Natural killer cell treated with Interleukin-12 subunit alpha and Interleukin-12 subunit beta and Interleukin-15 and Interleukin-18, amount 100 ng/mL, for 72 hours (primary cell): Measurements from ENCODE around the gene DCAF12. TPM values are rescaled to one million over a fixed set of nuclear protein-coding genes. Genes with fewer than 3 reads are reported as not detected.
A peak's percentile ranks its signal among the peaks of the same experiment; 100 is the strongest.
"Not testable (repeated sequence)": the region's sequence is repeated elsewhere in the genome, so short reads cannot be mapped to it uniquely, and the experiment has no call there.

Experiments used
- ATAC-seq, 2 donors: fragments of 150-1000 bp; cut with Tn5 transposase in 1 of 2; sonication (Bioruptor Pico), chemical (Tn5 transposase) in 1 of 2; 2 replicates each; pipeline ENCODE4 v1.10.0; 2021
- DNase-seq: peaks from one replicate; pipeline ENCODE4 v3.0.0; 2022; ENCODE audit warnings: low spot score
- H3K27ac Mint-ChIP-seq, 2 donors: 1 replicate in 1 of 2; 2 replicates in 1 of 2; pipeline ENCODE4 v1.8.0; 2022; ENCODE audit warnings: mixed read lengths in 2 of 2, mild to moderate bottlenecking in 1 of 2, moderate library complexity in 1 of 2
- H3K27me3 Mint-ChIP-seq, 2 donors: 1 replicate in 1 of 2; 2 replicates in 1 of 2; pipeline ENCODE4 v1.8.0; 2022; ENCODE audit warnings: mixed read lengths in 2 of 2
- H3K36me3 Mint-ChIP-seq: one replicate; pipeline ENCODE4 v1.8.0; 2022; ENCODE audit warnings: mixed read lengths
- H3K4me1 Mint-ChIP-seq, 2 donors: 1 replicate in 1 of 2; 2 replicates in 1 of 2; pipeline ENCODE4 v1.8.0; 2022; ENCODE audit warnings: low read depth in 2 of 2, mixed read lengths in 2 of 2, mild to moderate bottlenecking in 1 of 2
- H3K4me3 Mint-ChIP-seq: one replicate; pipeline ENCODE4 v1.8.0; 2022; ENCODE audit warnings: mixed read lengths
- H3K9me3 Mint-ChIP-seq: 2 replicates; pipeline ENCODE4 v1.8.0; 2022; ENCODE audit warnings: mixed read lengths
- total RNA-seq, 2 donors: library from RNA; stranded (reverse); gene quantifications; one replicate each; pipeline ENCODE4 v1.2.3, GENCODE V29; 2022

DCAF12 gene
- total RNA-seq, 2 donors from 2014 or later, result 36.5 to 54.8 TPM

GRCh38 chr9:34140853-34141252, 14.4 kb upstream of the DCAF12 start:
- Mint-ChIP-seq H3K27ac (no peak overlapping the region), H3K4me3 (no peak overlapping the region), H3K9me3 (no peaks in the 10 kb centered on the region), H3K4me1 (peaks cover 5 to 6% of the 10 kb centered on the region in 2 donors), H3K27me3 (no peaks in the 10 kb centered on the region), H3K36me3 (no peaks in the 10 kb centered on the region)
- ATAC-seq, result no peak
- DNase-seq, result no peak

GRCh38 chr9:34139477-34140146, 13.1 kb upstream of the DCAF12 start:
- DNase-seq (no peak), ATAC-seq (no peak)
- H3K36me3 Mint-ChIP-seq, result no peaks in the 10 kb centered on the region
- H3K27me3 Mint-ChIP-seq, result no peaks in the 10 kb centered on the region
- no peak overlapping the region for H3K4me3 Mint-ChIP-seq
- H3K27ac Mint-ChIP-seq, result no peak overlapping the region
- H3K9me3 Mint-ChIP-seq, result no peaks in the 10 kb centered on the region
- no peaks in the 10 kb centered on the region for H3K4me1 Mint-ChIP-seq

DNA sequence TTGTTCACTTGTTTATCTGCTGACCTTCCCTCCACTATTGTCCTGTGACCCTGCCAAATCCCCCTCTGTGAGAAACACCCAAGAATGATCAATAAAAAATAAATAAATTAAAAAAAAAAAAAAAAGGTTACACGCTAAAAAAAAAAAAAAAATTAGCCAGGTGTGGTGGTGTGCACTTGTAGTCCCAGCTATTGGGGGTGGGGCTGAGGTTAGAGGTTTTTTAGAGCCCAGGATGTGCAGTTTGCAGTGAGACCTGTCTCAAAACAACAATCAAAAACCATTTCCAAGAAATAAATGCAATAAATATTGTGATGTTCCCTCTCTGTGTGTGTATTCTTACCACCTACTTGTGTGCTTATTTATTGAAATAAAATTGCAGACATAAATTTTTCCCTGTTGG, 12.1 kb upstream of the DCAF12 start:
- not testable (repeated sequence) for H3K27me3 Mint-ChIP-seq, H3K4me1 Mint-ChIP-seq, H3K9me3 Mint-ChIP-seq, H3K27ac Mint-ChIP-seq, H3K36me3 Mint-ChIP-seq, DNase-seq, H3K4me3 Mint-ChIP-seq, ATAC-seq

DNA sequence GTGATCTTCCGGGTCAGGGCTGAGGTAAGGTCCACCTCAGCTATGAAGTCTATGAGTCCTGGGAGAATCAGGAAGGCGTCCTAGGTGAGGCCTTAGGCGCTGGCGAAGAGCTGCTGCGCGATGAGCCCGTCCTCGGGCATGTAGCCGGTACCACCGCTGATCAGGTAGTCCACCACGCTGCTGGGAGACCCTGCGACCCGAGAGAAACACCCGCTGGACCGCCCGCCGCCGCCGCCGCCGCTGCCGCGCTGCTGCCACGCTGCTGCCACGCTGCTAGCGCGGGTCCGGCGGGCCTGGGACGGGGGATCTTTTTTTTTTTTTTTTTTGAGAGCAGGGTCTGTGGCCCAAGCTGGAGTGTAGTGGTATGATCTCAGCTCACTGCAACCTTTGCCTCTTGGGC, 8.0 kb upstream of the DCAF12 start:
- H3K9me3 Mint-ChIP-seq, result no peaks in the 10 kb centered on the region
- DNase-seq, result no peak
- no peak overlapping the region for H3K27ac Mint-ChIP-seq
- H3K36me3 Mint-ChIP-seq, result no peaks in the 10 kb centered on the region
- ATAC-seq, result peak in 1 of 2 donors; percentile 27
- no peak overlapping the region for H3K4me3 Mint-ChIP-seq
- no peaks in the 10 kb centered on the region for H3K27me3 Mint-ChIP-seq
- H3K4me1 Mint-ChIP-seq, result no peaks in the 10 kb centered on the region

- H3K36me3 Mint-ChIP-seq, result no peaks in the 10 kb centered on the region
- ATAC-seq (no peak), DNase-seq (no peak)
- no peaks in the 10 kb centered on the region for H3K4me1 Mint-ChIP-seq
- no peak overlapping the region for H3K4me3 Mint-ChIP-seq
- H3K27ac Mint-ChIP-seq, result no peak overlapping the region
- no peaks in the 10 kb centered on the region for H3K27me3 Mint-ChIP-seq
- H3K9me3 Mint-ChIP-seq, result no peaks in the 10 kb centered on the region
Observed at GRCh38 chr9:34133436-34133949, 7.0 kb upstream of the DCAF12 start.

DNA sequence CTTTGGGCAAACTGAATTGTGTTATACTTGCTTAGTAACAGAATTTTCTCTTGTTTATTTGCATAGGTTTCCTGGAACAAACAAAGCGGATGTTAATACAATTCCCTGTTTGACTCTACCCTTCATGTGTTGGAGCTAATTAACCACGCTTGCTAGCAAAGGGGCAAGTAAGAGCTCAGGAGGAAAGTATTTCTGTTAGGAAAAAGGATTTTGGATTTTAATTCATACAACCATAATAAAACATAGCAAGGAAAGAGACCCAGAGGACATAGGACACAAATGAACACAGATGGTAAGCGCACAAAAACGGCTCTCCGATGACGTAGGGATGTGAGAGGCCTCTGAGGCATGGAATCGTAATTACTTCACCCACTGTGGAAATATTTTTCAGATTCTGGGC, 5.1 kb upstream of the DCAF12 start:
- no peaks in the 10 kb centered on the region for H3K27me3 Mint-ChIP-seq
- H3K4me3 Mint-ChIP-seq, result no peak overlapping the region
- no peaks in the 10 kb centered on the region for H3K36me3 Mint-ChIP-seq
- H3K9me3 Mint-ChIP-seq, result no peaks in the 10 kb centered on the region
- DNase-seq, result no peak
- no peak for ATAC-seq
- no peak overlapping the region for H3K27ac Mint-ChIP-seq
- peaks cover 4 to 6% of the 10 kb centered on the region in 2 donors for H3K4me1 Mint-ChIP-seq

- H3K4me3 Mint-ChIP-seq, result peak overlapping the region; percentile 100
- peaks cover 27% of the 10 kb centered on the region for H3K36me3 Mint-ChIP-seq
- H3K4me1 Mint-ChIP-seq, result peaks cover 37 to 44% of the 10 kb centered on the region in 2 donors
- H3K27ac Mint-ChIP-seq, result peak overlapping the region; percentile 98
- ATAC-seq (no peak), DNase-seq (no peak)
- H3K9me3 Mint-ChIP-seq, result no peaks in the 10 kb centered on the region
- H3K27me3 Mint-ChIP-seq, result no peaks in the 10 kb centered on the region
Observed at GRCh38 chr9:34127035-34127948, 794 bp upstream of the DCAF12 start.

GRCh38 chr9:34125681-34126206, 754 bp downstream of the DCAF12 start:
- DNase-seq (no peak), ATAC-seq (no peak)
- no peaks in the 10 kb centered on the region for H3K27me3 Mint-ChIP-seq
- peaks cover 50 to 60% of the 10 kb centered on the region in 2 donors for H3K4me1 Mint-ChIP-seq
- peak overlapping the region; percentile 100 for H3K4me3 Mint-ChIP-seq
- H3K36me3 Mint-ChIP-seq, result peaks cover 34% of the 10 kb centered on the region
- no peaks in the 10 kb centered on the region for H3K9me3 Mint-ChIP-seq
- peak overlapping the region; percentile 98 for H3K27ac Mint-ChIP-seq

DNA sequence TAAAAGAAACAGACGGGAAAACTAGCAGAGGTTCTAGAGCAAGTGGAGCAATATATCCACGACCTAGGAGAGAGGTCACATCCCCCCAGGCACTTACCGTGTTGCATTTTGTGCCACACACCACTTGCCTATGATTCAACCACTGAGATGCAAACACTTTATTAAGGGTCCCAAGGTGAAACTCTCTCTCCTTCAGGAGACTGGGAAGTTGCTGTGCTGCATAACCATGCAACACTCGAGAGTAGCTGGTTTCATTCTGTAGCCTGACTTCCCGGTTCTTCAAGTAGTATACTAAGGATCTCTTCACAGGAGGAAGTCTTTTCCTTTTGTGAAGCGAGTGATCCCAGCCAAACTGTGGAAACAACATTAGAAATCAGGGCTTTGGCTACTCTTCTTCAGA, 1.6 kb downstream of the DCAF12 start:
- Mint-ChIP-seq H3K4me3 (peak overlapping the region; percentile 100), H3K9me3 (no peaks in the 10 kb centered on the region), H3K36me3 (peaks cover 35% of the 10 kb centered on the region), H3K27ac (peak overlapping the region; percentile 98), H3K4me1 (peaks cover 50 to 64% of the 10 kb centered on the region in 2 donors), H3K27me3 (no peaks in the 10 kb centered on the region)
- DNase-seq (no peak), ATAC-seq (no peak)

DNA sequence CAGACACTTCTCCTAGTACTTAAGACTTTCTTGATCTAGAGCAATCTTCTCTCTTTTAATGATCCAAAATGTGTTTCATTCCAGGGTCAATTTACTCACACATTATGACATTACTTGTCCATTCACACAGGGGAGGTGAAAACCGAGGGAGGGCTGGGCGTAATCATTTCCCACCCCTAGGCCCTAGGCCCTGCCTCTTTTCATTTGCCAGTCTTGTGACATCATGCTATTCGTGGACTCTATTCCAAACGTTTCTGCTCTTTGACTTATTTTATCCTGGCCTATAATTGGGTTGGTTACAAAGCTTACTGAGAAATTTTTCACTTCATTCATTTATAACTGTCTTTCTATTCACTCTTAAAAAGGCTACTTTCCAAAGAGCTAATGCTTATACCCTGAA, 2.4 kb downstream of the DCAF12 start:
- Mint-ChIP-seq H3K27ac (peak overlapping the region; percentile 98), H3K27me3 (no peaks in the 10 kb centered on the region), H3K4me3 (peak overlapping the region; percentile 100), H3K9me3 (no peaks in the 10 kb centered on the region), H3K4me1 (peaks cover 50 to 64% of the 10 kb centered on the region in 2 donors), H3K36me3 (peaks cover 35% of the 10 kb centered on the region)
- DNase-seq (no peak), ATAC-seq (no peak)

DNA sequence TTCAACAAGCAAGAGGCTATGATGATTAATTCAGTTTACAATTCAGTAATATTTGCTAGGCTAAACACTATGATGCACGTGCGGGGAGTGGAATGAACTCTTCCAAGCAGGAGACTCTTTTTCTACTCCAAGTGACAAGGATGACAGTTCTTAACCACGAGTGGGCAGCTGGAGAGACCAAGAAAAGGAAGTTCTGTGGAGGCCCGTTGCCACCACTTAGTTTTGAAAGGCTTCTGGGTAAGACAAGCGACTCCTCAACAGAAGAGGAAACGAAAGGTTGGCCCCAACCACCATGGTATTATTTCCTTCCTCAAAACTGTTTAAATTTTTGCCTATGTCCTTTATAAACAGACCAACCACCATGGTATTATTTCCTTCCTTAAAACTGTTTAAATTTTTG, 2.8 kb downstream of the DCAF12 start:
- peaks cover 35% of the 10 kb centered on the region for H3K36me3 Mint-ChIP-seq
- peaks cover 50 to 64% of the 10 kb centered on the region in 2 donors for H3K4me1 Mint-ChIP-seq

DNA sequence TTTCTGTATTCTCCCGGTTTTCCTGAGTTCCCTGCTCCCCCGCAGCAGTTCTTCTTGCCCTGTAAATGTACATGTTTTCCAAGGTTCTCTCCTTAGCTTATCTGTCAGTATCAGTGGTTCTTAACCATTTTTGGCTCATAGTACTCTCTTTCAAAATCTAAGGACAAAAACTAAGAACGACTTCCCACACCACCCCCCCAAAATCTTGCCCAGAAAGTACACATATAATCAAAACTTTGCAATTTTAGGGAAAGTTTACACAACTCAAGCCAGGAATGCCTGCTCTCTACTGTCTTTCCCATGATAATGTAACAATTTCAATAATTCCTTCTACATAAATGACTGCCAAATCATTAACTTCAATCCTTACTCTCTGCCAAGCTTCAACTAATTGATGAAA, 4.5 kb downstream of the DCAF12 start:
- ATAC-seq (no peak), DNase-seq (no peak)
- Mint-ChIP-seq H3K36me3 (peaks cover 35% of the 10 kb centered on the region), H3K27me3 (no peaks in the 10 kb centered on the region), H3K4me1 (peaks cover 46 to 59% of the 10 kb centered on the region in 2 donors), H3K27ac (peak overlapping the region in 1 of 2 donors; percentile 98), H3K9me3 (no peaks in the 10 kb centered on the region), H3K4me3 (no peak overlapping the region)

More for the DNA sequence above, 2.8 kb downstream of the DCAF12 start:
- ATAC-seq (peak in 1 of 2 donors; percentile 19), DNase-seq (no peak)
- no peaks in the 10 kb centered on the region for H3K27me3 Mint-ChIP-seq
- H3K9me3 Mint-ChIP-seq, result no peaks in the 10 kb centered on the region
- H3K27ac Mint-ChIP-seq, result peak overlapping the region; percentile 98
- H3K4me3 Mint-ChIP-seq, result peak overlapping the region; percentile 100

DNA sequence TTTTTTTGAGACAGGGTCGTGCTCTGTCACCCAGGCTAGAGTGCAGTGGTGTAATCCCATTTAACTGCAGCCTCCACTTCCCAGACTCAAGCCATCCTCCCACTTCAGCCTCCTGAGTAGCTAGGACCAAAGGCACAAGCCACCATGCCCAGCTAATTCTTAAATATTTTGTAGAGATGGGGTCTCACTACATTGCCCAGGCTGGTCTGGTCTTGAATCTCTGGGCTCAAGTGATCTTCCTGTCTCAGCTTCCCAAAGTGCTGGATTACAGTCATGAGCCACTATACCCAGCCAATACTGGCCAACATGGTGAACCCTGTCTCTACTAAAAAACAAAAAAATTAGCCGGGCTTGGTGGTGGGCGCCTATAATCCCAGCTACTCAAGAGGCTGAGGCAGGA, 6.8 kb downstream of the DCAF12 start:
- no peak overlapping the region for H3K27ac Mint-ChIP-seq
- H3K27me3 Mint-ChIP-seq, result no peaks in the 10 kb centered on the region
- peaks cover 38 to 42% of the 10 kb centered on the region in 2 donors for H3K4me1 Mint-ChIP-seq
- DNase-seq (no peak), ATAC-seq (no peak)
- peaks cover 31% of the 10 kb centered on the region for H3K36me3 Mint-ChIP-seq
- H3K9me3 Mint-ChIP-seq, result no peaks in the 10 kb centered on the region
- H3K4me3 Mint-ChIP-seq, result no peak overlapping the region

- H3K36me3 Mint-ChIP-seq, result peaks cover 6% of the 10 kb centered on the region
- H3K27ac Mint-ChIP-seq, result no peak overlapping the region
- H3K27me3 Mint-ChIP-seq, result no peaks in the 10 kb centered on the region
- peaks cover 5 to 21% of the 10 kb centered on the region in 2 donors for H3K4me1 Mint-ChIP-seq
- DNase-seq (no peak), ATAC-seq (no peak)
- no peaks in the 10 kb centered on the region for H3K9me3 Mint-ChIP-seq
- no peak overlapping the region for H3K4me3 Mint-ChIP-seq
Observed at GRCh38 chr9:34114436-34114835, 12.1 kb downstream of the DCAF12 start.
